ENCODE results near the gene CHST15. TPM values are rescaled to one million over a fixed set of nuclear protein-coding genes. Genes with fewer than 3 reads are reported as not detected.

The CHST15 gene
- total RNA-seq, 2 donors from 2014 or later, result 18.5 to 21.5 TPM

- no peaks in the 10 kb centered on the region for H3K36me3 ChIP-seq (replicated peaks in 1 of 2; ENCODE audit: insufficient read depth in 1 of 2, low read depth in 2 of 2)
- WGBS, 2 donors, result 49 to 59% methylated on average over 11 to 15 of the region's 15 CpGs
- no peak for DNase-seq
- no peak overlapping the region for H3K4me3 ChIP-seq
- H3K4me1 ChIP-seq, result peaks cover 49% of the 10 kb centered on the region
- TF ChIP-seq, protein P1, sequence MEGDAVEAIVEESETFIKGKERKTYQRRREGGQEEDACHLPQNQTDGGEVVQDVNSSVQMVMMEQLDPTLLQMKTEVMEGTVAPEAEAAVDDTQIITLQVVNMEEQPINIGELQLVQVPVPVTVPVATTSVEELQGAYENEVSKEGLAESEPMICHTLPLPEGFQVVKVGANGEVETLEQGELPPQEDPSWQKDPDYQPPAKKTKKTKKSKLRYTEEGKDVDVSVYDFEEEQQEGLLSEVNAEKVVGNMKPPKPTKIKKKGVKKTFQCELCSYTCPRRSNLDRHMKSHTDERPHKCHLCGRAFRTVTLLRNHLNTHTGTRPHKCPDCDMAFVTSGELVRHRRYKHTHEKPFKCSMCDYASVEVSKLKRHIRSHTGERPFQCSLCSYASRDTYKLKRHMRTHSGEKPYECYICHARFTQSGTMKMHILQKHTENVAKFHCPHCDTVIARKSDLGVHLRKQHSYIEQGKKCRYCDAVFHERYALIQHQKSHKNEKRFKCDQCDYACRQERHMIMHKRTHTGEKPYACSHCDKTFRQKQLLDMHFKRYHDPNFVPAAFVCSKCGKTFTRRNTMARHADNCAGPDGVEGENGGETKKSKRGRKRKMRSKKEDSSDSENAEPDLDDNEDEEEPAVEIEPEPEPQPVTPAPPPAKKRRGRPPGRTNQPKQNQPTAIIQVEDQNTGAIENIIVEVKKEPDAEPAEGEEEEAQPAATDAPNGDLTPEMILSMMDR (IDR thresholded peaks at IDR 0.05), result no peak
- TF ChIP-seq POLR2A (IDR thresholded peaks at IDR 0.05), result no peak
- intact Hi-C loops (cut with DNase I), result no loop called here
- H3K27me3 ChIP-seq, result no peaks in the 10 kb centered on the region
- peak overlapping the region in 3 of 4 donors; percentile 31 to 79 (median 78) for H3K27ac ChIP-seq
- no peaks in the 10 kb centered on the region for H3K9me3 ChIP-seq
- no peak for ATAC-seq
Measured at GRCh38 chr10:124062390-124062789, 31.0 kb downstream of the CHST15 start.

- TF ChIP-seq, protein P1 (IDR thresholded peaks at IDR 0.05), result no peak
- no peak for TF ChIP-seq POLR2A (IDR thresholded peaks at IDR 0.05)
- ATAC-seq, result no peak
- no peak for DNase-seq
- Histone ChIP-seq H3K27me3 (no peaks in the 10 kb centered on the region), H3K27ac (peak overlapping the region in 2 of 4 donors; percentile 48 to 52), H3K4me3 (no peak overlapping the region), H3K4me1 (peaks cover 49% of the 10 kb centered on the region), H3K9me3 (no peaks in the 10 kb centered on the region), H3K36me3 (replicated peaks in 1 of 2; ENCODE audit: insufficient read depth in 1 of 2, low read depth in 2 of 2) (no peaks in the 10 kb centered on the region)
- WGBS, 2 donors, result 76 to 78% methylated on average over 10 of the region's 10 CpGs
- intact Hi-C loops (cut with DNase I), result no loop called here
Measured at GRCh38 chr10:124061030-124061429, 32.4 kb downstream of the CHST15 start.

GRCh38 chr10:124060148-124060720 is 33.2 kb downstream of the CHST15 start:
- 43 to 64% methylated on average over 3 to 5 of the region's 6 CpGs for WGBS, 2 donors
- Histone ChIP-seq H3K36me3 (replicated peaks in 1 of 2; ENCODE audit: insufficient read depth in 1 of 2, low read depth in 2 of 2) (no peaks in the 10 kb centered on the region), H3K27me3 (no peaks in the 10 kb centered on the region), H3K4me1 (peaks cover 41% of the 10 kb centered on the region), H3K27ac (peak overlapping the region in 2 of 4 donors; percentile 48 to 52), H3K9me3 (no peaks in the 10 kb centered on the region), H3K4me3 (no peak overlapping the region)
- DNase-seq (peak in 2 of 4 donors; percentile 20 to 30), ATAC-seq (peak; percentile 29)
- intact Hi-C loops (cut with DNase I), result no loop called here
- TF ChIP-seq, protein P1 (IDR thresholded peaks at IDR 0.05), result no peak
- TF ChIP-seq POLR2A (IDR thresholded peaks at IDR 0.05), result no peak

DNA sequence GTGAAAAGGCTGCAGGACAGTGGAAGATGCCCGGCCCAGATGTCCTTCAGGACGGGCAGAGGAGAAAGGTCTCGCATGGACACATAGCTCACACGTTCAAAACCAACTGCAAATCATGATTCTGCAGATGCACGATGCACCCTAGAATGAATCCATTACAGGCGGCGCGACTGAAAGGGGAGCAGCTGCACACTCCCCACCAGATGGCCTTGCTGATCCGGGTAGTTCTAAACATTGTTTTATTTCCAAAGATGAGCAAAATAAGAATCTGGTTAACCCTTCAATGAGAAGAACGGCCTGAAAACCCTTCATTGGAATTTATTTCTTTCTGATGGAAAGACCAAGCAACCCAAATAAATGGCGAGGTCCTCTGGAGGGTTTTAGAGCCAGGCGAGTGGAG is 33.8 kb downstream of the CHST15 start:
- ATAC-seq (no peak), DNase-seq (no peak)
- TF ChIP-seq POLR2A (IDR thresholded peaks at IDR 0.05), result no peak
- TF ChIP-seq, protein P1 (IDR thresholded peaks at IDR 0.05), result no peak
- Histone ChIP-seq H3K4me3 (no peak overlapping the region), H3K36me3 (replicated peaks in 1 of 2; ENCODE audit: insufficient read depth in 1 of 2, low read depth in 2 of 2) (no peaks in the 10 kb centered on the region), H3K9me3 (no peaks in the 10 kb centered on the region), H3K27ac (peak overlapping the region in 1 of 4 donors; percentile 52), H3K4me1 (peaks cover 34% of the 10 kb centered on the region), H3K27me3 (no peaks in the 10 kb centered on the region)
- intact Hi-C loops (cut with DNase I), result no loop called here
- WGBS, 2 donors, result 70 to 81% methylated on average over 12 of the region's 12 CpGs
